ENCODE measurements around the gene SIX3.

The SIX3 gene

DNA sequence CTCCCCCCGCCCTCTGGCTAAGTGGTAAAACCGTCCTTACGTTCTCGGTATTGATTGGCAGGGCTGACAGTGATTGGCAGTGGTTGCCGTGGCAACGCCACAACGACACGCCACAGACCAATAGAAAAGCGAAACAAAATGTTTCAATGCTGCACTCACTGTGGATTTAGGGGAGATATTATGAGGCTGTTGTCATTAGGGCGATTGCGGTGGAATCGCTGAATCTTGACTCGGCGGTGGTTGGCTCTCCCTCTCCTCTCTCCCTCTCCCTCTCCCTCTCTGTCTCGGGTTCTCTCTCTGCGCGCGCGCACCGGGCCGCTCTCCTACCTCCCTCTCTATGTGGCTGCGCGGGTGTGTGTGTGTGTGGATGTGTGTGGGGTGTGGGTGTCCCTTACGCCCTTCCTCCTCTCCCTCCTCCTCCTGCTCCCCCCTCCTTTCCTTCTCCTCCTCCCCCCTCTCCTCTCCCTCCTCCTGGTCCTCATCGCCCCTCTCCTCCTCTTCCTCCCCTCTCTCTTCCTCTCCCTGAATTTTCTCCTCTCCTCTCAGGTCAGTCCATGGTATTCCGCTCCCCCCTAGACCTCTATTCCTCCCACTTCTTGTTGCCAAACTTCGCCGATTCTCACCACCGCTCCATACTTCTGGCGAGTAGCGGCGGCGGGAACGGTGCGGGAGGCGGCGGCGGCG, at the start of gene SIX3:
TSS of gene SIX3 (plus strand) at position 152 of the 684 bp plus-strand sequence. CDS start at position 555, 403 bp downstream.
- no peak for DNase-seq

DNA sequence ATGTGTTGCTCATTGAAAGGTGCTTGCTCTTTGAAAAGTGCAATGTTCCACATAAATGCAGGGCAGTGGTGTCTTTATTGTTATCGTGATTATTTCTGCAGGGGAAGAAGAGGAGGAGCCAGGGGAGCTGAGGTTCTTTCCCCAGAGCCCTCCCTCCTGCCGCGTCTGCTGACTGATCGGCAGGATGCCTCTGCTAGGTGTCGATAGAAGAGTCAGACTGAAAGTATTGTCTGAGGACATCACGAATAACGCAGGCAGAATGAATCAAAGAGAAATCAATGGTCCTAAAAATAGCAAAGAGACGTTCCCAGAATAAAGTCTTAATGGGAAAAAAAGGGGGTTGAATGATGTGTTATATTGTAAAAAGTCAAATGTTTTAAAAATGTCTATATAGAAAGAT, 47.4 kb upstream of the SIX3 start:
- no peak for DNase-seq

DNA sequence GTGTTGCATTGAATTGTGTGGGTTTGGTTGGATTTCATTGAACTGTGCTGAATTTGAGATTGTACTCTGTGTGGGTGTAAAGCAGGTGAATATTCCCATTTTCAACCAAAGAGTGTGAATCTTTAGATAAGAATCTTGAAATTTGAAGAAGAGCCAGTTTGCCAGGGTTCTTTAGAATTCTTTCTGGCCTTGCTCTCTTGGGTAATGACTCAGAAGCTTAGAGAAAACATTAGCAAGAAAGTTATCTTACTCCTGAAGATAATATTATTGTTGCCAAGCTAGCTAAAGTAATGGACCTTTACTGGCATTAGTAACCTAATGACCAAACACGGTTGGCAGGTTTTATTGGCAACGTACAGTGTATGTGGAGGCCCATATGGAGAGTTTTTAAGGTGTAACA, 46.4 kb upstream of the SIX3 start:
- DNase-seq, result no peak

DNA sequence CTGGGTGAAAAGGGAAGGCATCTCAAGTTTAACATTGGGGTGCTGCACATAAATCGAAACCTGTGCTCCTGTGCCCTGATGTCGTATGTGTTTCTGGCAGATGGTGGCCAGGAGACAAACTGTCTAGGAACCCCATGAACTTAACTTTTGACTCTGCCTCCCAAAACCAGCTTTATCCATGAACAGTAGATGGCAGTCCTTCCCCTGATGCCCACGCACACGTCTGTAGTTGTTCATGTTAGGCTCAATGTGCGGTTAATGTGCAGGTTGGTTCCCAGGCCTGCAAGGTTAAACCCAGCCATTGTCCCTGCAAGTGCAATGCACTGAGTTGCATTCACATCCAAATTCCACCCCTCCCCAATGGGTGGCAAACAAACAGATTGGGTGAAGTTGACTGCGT, 44.1 kb upstream of the SIX3 start:
- DNase-seq, result no peak

DNA sequence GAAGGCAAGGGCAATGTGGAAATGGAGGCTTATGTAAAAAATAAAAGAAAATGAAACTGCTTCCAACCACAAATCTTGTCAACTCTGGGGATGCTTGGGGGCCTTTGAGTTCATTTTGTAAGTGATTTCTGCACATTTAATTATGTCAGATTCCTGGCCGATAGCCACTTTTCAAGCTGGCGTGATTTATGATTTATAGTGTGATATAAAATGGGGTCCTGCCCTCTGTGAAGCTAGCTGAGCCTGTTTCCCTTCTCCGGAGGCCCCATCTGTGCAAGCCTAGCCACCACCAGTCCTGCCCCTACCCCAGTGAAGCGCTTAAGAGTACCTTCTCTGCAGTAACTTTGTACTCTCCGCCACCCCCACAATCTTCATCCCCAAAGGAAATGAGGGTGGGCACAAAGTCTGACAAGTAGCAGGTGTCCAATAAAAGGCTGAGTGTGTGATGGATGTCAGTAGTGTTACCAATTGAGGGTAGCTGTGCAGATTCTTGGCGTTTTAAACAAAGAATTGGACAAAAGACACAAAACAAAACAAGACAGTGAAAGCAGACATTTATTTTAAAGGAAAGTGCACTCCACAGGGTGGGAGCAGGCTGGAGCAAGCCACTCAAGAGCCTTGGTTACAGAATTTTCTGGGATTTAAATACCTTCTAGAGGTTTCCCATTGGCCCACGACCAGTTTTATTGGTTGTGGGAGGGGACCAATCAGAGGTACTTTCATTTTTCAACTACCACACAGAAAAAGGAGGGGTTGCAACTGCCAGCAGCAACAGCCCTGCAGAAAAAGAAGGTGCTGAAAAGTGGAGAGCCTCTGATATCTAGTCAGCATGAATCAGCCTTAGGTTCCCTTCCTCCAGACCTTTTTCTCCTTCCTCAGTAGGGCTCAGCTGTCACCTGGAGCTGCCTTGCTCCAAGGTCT, 39.0 kb upstream of the SIX3 start:
- no peak for DNase-seq

DNA sequence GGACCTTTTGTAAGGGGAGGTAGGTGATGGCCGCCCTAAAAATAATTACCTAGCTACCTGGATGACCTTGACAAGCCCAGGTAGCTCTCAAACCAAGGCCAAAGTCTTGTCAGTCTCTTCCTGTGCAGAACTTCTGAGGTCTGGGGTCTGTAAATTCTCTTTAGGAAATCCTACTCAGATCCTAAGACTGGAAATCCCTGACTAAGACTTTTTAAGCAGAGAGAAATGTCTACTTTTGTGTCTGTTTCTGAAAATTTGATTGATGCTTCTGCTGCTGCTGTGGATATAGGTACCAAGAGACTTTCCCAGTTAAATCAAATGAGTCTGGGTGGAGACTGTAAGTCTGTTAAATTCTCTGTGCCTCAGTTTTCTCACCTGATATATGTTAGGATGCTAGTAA, 36.9 kb upstream of the SIX3 start:
- DNase-seq, result no peak

DNA sequence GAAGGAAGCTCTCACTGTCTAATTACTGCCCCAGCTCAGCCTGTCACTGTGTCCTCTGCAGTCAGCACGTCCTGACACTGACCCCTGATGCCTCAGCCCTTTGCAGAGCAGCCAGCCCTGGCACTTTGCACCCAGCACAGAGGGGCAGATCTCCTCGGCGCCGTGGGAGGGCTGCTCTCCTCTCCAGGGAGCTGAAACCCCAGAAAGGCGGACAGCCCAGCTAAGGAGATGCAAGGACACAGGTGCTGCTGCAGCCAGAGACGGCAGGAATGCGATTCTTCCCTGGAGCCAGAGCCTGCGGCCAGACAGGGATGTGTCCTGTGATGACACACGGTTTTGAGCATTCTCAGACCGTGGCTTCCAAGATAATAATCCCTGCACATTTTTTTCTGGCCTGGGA, 34.5 kb upstream of the SIX3 start:
- no peak for DNase-seq

DNA sequence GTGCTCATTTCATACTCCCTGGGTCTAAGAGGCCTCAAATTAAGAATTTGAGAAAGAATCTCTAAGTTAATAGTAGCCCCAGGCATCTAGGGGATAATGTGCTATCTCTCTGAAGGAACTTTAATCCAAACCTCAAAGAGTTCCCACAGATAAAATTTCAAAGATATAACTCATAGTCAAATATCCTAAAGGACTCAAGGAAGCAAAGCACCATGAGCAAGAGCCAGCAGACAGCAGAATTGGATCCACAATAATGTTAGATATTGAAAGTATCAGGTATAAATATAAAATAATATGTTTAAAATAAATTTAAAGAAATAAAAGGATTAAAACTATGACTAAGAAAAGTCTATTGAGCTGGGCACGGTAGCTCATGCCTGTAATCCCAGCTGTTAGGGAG, 31.7 kb upstream of the SIX3 start:
- DNase-seq, result no peak

DNA sequence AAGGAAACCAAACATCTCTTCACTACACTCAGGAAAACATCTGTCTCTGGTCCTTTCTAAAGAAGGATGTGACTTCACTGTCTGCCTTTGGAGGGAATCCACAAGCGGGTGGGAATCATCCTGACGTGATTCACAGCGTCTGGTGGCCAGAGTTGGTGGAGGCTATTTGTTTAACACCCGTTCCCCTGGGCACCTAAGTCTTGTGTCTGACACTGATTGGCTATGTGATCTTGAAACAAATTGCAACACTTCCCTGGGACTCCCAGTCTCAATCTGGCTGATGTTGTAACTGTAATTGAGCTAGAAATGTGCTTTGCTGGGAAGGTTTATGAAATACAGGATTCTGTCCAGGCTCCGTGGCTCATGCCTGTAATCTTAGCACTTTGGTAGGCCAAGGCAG, 28.8 kb upstream of the SIX3 start:
- no peak for DNase-seq

DNA sequence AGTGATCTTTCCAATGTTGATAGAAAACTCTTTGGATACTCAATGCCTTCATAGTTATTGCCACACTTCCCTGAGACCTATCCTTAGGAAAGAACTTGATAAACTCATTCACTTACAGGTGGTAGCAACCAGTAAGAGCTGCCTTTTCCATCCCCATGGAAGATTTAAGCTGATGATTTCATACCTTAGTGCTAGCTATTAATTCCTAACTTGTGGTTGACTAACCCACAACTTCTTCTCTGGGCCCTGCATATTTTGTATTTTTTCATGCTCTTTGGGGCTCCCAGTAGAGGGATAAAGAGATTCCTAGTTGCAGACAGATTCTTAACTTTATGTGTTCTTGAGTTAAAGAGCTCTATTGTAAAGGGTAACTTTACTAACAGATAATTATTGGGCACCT, 25.2 kb upstream of the SIX3 start:
- no peak for DNase-seq

DNA sequence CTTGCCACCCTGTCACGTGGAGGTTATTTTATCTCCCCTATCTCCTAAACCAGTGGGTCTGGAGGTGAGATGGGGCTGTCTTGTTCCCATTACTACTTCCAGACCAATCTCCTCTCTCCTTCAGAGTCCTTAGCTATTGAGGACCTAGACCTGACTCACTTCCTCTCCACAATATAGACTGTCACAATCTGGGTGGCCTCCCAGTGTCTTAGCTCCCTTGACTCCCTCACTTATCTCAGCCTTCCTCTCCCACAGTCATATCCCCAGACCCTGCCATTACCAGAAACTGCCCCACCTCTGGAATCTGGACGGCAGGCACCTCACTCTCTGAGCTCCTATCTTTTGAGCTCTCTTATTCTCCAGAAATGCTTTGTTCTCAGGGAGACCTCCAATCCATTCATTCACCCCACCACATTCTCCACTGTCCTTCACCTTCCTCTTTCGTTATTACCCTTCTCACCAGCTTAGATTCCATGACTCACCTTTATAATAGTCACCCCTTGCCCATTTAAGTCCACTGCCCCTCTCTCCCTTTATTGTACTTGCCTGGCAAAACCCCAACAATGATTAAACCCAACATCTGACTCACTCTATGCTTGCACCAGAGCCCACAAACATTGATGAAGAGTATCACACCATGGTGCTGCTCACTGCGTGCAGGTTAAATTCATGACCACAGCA, 23.3 kb upstream of the SIX3 start:
- DNase-seq, result no peak

DNA sequence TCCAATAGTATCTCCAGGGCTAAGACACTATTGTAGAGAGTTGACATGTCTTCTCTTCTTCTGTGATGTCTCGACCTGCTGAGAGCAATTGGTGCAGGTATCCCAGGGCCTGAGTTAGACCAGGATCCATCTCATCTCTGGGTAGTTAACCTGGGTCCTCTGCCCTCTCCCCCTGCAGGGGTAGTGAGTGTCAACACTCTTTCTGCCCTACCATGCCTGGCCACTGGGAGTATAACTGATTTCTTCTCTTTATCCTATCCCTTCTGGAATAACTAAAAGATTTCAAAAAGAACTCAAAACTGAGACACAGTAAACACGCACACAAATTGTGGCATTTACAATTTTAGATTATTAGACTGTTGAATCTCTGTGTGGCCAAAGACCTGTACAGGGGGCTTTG, 20.8 kb upstream of the SIX3 start:
- no peak for DNase-seq

DNA sequence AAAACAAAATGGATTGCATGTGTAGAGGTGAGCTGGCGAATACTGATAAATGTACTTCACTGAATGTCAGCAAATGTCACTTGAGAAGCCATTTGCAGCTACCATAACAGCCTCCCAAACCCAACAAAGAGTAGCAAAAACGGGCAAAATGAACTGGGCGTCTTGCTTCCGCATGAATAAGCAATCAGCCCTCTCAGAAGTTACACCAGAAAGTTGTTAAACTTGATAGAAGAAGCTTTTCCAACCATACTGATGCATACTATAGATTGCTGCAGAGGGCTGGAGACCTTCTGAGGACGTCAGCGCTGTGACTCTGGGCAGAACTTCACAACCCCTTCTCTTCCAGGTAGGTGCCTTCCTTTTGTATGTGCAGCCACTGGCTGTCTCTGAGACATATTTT, 18.7 kb upstream of the SIX3 start:
- DNase-seq, result no peak

DNA sequence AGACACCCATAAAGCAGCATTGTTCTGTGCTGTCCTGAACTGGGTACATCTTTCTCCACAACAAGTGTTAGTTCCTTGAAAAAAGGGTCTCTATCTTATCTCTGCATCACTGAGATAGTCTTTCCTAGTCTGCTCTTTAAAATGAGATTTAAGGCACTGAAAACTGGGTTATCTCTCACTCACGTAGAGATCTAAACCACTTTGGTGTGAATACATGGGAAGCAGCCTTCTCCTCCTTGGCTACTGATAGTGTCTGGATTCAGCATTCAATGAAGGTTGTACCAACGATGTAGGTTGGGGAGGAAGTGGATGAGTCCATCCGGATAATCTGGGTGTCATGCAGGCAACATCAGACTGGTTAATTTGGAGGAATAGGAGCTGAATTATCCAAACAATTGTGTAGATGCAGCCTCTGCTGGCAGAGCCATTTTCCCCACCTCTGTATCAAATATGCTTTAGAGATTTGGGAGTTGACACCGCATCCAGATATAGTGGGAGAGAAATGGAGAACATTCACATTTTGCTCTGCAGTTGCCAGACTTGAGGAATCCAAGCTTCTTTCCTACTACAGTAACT, 15.9 kb upstream of the SIX3 start:
- no peak for DNase-seq

DNA sequence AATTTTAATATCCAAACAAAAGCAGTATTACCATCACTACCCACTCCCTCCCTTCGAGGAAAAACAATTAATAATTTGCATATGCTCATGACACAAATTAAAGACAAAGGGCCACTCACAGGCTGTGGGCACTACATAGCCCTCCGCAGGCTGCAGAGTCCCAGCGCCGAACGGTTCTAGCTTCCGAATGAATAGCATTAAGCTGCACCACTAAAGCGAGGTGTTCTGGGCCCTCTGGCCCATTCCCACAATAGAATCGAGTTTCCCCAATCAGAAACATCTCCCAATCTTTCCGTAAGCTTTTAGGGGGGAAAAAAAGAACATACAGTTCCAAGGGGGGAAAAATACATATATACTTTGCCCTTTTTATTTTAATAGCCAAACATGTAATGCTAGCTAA, 14.5 kb upstream of the SIX3 start:
- no peak for DNase-seq

DNA sequence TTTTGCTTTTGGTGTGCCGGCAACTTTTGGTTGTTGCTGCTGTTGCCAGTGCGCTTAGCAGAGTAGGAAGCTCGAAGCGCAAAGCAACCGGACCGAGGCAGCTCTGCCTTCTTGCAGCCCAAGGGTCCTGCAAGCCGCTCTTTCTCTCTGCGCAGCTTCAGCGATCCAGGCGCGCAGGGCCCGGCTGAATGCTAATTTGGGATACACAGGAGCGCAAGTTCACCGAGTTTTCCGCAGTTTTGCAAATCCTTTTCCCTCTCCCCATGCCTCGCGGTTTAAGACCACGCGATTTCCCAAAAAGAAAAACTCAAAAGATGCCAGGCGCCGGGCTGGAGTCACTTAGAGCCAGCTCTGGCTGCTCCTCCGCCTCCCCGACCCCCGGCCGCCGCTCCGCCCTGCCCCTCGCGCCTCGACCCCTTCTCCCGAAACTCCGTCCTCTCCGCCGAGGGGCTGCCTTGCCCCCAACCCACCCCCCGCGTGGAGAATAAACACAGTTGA, 13.5 kb upstream of the SIX3 start:
- peak; percentile 53 for DNase-seq

DNA sequence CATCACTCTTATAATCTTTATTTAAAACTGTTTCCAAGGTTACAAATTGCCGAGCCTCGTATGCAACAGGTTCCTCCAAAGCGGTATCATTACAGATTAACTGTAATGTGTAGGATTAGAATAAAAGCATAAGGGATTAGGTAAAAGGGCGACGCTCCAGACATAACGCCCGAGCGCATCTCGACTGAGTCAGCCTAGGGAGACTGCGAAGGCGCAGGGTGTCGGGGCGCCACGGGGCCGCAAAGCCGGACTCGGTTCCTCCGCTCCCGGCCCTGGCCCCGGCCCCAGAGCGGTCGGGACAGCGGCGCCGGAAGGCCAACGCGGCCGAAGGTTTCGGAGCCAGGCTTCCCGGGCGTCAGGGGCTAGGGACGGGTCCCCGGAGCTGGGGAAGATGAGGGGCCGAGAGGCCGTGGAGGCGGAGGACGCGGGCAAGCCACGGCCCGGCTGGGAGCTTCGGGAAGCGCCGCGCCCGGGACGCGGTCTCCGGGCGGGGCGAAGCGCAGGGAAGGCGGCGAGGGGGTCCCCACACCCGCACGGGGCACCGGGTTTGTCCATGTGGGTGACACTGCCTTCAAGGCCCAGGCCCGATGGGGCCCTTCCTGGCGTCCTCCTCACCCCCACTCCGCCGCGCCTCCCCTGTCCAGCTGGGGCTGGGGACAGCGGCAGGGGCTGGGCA, 12.9 kb upstream of the SIX3 start:
- DNase-seq, result no peak

DNA sequence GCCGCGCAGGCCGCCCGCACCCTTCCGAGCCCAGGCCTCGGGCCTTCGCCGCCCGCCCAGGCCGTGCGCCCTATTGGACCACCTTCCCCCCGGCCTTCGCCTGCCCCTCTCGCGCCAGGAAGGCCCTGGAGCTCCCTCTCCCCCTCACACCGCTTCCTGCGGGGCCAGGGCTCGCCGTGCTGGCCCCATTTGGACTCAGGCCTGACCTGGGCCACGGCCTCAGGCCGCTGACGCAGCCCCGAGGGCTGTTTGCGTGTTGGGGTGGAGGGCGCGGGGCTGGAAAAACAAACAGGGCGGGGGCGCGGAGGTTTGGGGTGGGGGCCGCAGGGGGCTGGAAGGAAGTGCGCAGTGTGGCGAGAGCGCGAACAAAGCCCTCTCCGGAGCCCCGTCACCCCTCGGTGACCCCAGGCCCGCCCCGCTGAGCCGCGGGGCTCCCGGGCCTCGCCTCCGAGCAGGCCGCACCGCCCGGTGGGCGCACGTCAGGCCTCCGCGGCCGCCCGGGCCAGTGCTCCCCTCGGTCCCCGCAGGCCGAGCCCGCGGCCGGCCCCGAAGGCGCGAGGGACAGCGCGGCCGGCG, 12.3 kb upstream of the SIX3 start:
- DNase-seq, result no peak

DNA sequence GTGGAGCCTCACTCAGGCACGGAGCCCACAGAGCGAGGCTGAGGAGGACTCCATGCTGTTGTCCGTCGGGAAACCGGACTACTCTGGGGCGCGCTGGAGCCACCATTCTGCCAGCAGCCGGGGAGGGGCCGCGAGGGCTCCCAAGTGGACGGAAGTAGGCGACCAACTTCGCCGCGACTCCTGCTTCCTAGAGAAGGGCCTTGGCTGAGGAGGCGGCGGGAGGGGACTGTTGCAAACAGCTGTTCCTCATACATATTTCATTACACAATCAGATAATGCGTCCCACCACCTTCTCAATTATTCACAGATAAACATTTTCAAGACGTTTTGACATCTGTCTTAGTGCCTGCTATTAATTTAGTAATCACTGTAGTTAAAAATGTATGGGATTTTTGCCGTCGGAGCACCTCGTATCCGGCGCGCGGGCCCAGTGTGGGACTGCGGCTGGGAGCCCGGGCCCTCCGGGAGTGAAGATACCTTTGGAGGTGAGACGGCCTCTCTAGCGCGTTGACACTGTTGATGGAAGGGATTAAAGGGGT, 11.7 kb upstream of the SIX3 start:
- DNase-seq, result peak; percentile 46

DNA sequence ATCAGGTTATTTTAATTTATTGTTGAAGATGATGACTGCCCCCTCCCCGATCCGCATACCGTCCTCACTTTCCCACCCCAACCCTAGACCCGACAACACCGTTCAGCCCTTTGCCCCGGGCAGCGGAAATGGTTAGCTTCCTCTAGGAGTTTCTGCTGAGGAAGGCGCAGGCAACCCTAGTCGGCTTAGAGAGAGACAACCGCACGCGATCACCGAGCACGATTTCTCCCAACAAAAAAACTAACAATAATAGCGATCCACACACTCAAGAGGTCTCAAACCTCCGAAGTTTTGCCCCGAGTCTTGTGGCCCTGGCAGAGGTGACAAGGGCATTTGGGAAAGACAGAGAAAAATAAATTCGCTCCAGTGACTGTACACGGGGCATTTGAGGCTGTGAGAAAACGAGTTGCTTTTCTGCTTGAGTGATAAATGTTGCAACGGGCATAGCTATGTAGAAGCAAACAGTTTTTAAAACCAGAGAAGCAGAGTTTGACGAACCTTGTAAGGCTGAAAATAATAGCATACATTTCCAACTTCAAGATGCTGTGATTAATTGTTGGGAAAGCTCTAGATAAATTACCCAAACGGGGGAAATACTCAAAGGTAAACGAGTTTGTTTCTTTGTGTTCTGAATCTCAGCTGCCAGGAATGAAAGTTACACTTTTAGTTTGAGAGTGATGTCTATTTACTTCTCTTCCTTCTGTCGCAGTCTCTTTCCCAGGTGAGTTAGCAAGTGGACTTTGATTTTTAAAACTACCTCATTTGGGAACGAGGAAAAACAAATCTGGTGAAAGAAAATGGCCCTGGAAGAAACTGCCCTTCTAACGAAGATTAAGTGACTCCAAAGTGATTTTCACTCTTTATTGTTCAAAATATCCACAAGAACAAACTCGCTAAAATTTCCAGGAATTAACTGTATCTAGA, 11.0 kb upstream of the SIX3 start:
- DNase-seq, result peak; percentile 47

Measured in right forelimb (tissue), 1 donor.